Suprapubic skin (tissue), 4 donors: Measurements from ENCODE around the gene TRPV4. TPM values are rescaled to one million over a fixed set of nuclear protein-coding genes. Genes with fewer than 3 reads are reported as not detected.

ENCODE experiments used
- DNase-seq, 2 donors: peaks; one replicate each; pipeline ENCODE4 v3.0.0-alpha.2; 2019; ENCODE audit warnings: low spot score in 2 of 2
- H3K27ac ChIP-seq: fragments of 200-600 bp; sonication (generic); one replicate; pipeline ENCODE4 v1.5.1; 2019
- H3K27me3 ChIP-seq: fragments of 200-600 bp; sonication (generic); one replicate; pipeline ENCODE4 v1.5.1; 2019
- H3K36me3 ChIP-seq: fragments of 200-600 bp; sonication (generic); one replicate; pipeline ENCODE4 v1.5.1; 2019
- H3K4me1 ChIP-seq: fragments of 200-600 bp; sonication (generic); one replicate; pipeline ENCODE4 v1.5.1; 2019
- H3K4me3 ChIP-seq: fragments of 200-600 bp; sonication (generic); one replicate; pipeline ENCODE4 v1.5.1; 2019; ENCODE audit warnings: mild to moderate bottlenecking
- H3K9me3 ChIP-seq: fragments of 200-600 bp; sonication (generic); one replicate; pipeline ENCODE4 v1.5.1; 2019
- CTCF ChIP-seq, 2 donors: fragments of 200-600 bp in 1 of 2; fragments of 450-650 bp in 1 of 2; sonication (generic) in 1 of 2; IDR thresholded peaks; one replicate each; pipeline ENCODE4 v1.5.1; 2016 to 2019; ENCODE audit warnings: antibody characterized with exemption in 2 of 2, mild to moderate bottlenecking in 1 of 2, moderate library complexity in 1 of 2
- EP300 ChIP-seq: sonication (generic); formaldehyde crosslinking; IDR thresholded peaks from one replicate; pipeline ENCODE4 v1.6.1; 2017; ENCODE audit warnings: antibody characterized with exemption
- POLR2A ChIP-seq, 2 donors: fragments of 450-650 bp; IDR thresholded peaks; one replicate each; pipeline ENCODE4 v1.6.1; 2017; ENCODE audit warnings: antibody characterized with exemption in 2 of 2, mild to moderate bottlenecking in 2 of 2, moderate library complexity in 2 of 2
- POLR2AphosphoS5 ChIP-seq, 3 donors: sonication (generic); formaldehyde crosslinking; IDR thresholded peaks; one replicate each; pipeline ENCODE4 v1.6.1; 2017; ENCODE audit warnings: antibody characterized with exemption in 3 of 3
- WGBS: methylation state at CpG from one replicate; pipeline ENCODE4 v1.1.5; 2018; 5-methylcytosine and 5-hydroxymethylcytosine counted together
- total RNA-seq, 4 donors: library from RNA; depleted of rRNA; stranded (reverse); fragments of >200 nt; gene quantifications; one replicate each; pipeline ENCODE4 v1.1.0, GENCODE V29; 2016

Gene TRPV4
- total RNA-seq, 4 donors from 2014 or later, result 4.0 to 11.9 (median 5.4) TPM

- no peaks in the 10 kb centered on the region for H3K9me3 ChIP-seq
- H3K4me3 ChIP-seq, result no peak overlapping the region
- H3K36me3 ChIP-seq, result no peaks in the 10 kb centered on the region
- no peak for TF ChIP-seq EP300
- peaks cover 9% of the 10 kb centered on the region for H3K4me1 ChIP-seq
- peak; percentile 41 to 66 for DNase-seq
- 83% methylated on average over 14 of the region's 17 CpGs for WGBS
- no peaks in the 10 kb centered on the region for H3K27me3 ChIP-seq
- no peak overlapping the region for H3K27ac ChIP-seq
These were observed 61.2 kb downstream of the TRPV4 start for GRCh38 chr12:109771746-109772621.

GRCh38 chr12:109770861-109771670, 62.1 kb downstream of the TRPV4 start:
- WGBS, result 80% methylated on average over 16 of the region's 17 CpGs
- DNase-seq, result peak in 1 of 2 donors; percentile 71
- Histone ChIP-seq H3K36me3 (no peaks in the 10 kb centered on the region), H3K9me3 (no peaks in the 10 kb centered on the region), H3K4me3 (no peak overlapping the region), H3K27ac (no peak overlapping the region), H3K27me3 (no peaks in the 10 kb centered on the region), H3K4me1 (peaks cover 9% of the 10 kb centered on the region)
- no peak for TF ChIP-seq POLR2AphosphoS5 (IDR thresholded peaks at IDR 0.05)

GRCh38 chr12:109770104-109770860, 62.9 kb downstream of the TRPV4 start:
- Histone ChIP-seq H3K4me1 (peaks cover 9% of the 10 kb centered on the region), H3K9me3 (no peaks in the 10 kb centered on the region), H3K27me3 (no peaks in the 10 kb centered on the region), H3K36me3 (no peaks in the 10 kb centered on the region), H3K4me3 (no peak overlapping the region), H3K27ac (no peak overlapping the region)
- WGBS, result 77% methylated on average over 13 of the region's 16 CpGs
- peak in 1 of 2 donors; percentile 65 for DNase-seq
- TF ChIP-seq EP300 (no peak), POLR2A (IDR thresholded peaks at IDR 0.05) (no peak)

- Histone ChIP-seq H3K4me3 (no peak overlapping the region), H3K27ac (no peak overlapping the region), H3K9me3 (no peaks in the 10 kb centered on the region), H3K27me3 (no peaks in the 10 kb centered on the region), H3K36me3 (no peaks in the 10 kb centered on the region), H3K4me1 (peaks cover 8% of the 10 kb centered on the region)
- TF ChIP-seq POLR2A (IDR thresholded peaks at IDR 0.05) (no peak), POLR2AphosphoS5 (IDR thresholded peaks at IDR 0.05) (no peak), CTCF (IDR thresholded peaks at IDR 0.05) (no peak), EP300 (no peak)
- 94% methylated on average over 14 of the region's 38 CpGs for WGBS
- DNase-seq, result peak in 1 of 2 donors; percentile 73
These were observed 64.1 kb downstream of the TRPV4 start for GRCh38 chr12:109768901-109769670.

GRCh38 chr12:109767991-109768900, 65.0 kb downstream of the TRPV4 start:
- H3K4me3 ChIP-seq, result no peak overlapping the region
- H3K27ac ChIP-seq, result no peak overlapping the region
- H3K4me1 ChIP-seq, result peaks cover 1% of the 10 kb centered on the region
- no peaks in the 10 kb centered on the region for H3K36me3 ChIP-seq
- H3K27me3 ChIP-seq, result no peaks in the 10 kb centered on the region
- 94% methylated on average over 43 of the region's 54 CpGs for WGBS
- DNase-seq, result peak; percentile 35 to 79
- TF ChIP-seq EP300 (no peak), CTCF (IDR thresholded peaks at IDR 0.05) (no peak), POLR2A (IDR thresholded peaks at IDR 0.05) (no peak), POLR2AphosphoS5 (IDR thresholded peaks at IDR 0.05) (no peak)
- H3K9me3 ChIP-seq, result peaks cover 1% of the 10 kb centered on the region
